ENCODE data around the gene ARSD.

The ARSD gene

DNA sequence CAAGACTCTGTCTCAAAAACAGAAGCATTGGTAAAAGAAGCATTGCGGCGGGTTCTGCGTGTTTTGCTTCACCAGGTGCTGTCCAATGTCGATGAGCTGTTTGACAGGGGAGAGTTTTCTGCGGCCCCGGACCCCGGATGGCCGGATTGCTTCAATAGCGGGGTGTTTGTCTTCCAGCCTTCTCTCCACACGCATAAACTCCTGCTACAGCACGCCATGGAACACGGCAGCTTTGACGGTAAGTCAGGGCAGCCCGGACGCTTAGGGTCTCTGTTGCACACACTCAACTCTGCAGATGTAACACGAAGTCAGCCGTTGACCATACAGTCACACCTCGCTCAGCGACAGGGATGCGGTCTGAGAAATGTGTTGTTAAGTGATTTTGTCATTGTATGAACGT is 74.2 kb downstream of the ARSD start:
- no peak overlapping the region for H3K27ac ChIP-seq (ENCODE audit: low read length)
- H3K4me3 ChIP-seq (ENCODE audit: low read length), result no peak overlapping the region
- no peaks in the 10 kb centered on the region for H3K9me3 ChIP-seq (ENCODE audit: control insufficient read depth, insufficient read depth, low read length)
- no CpG with 5 or more reads among the region's 21 CpGs for WGBS (ENCODE audit: insufficient coverage, insufficient read length)
- H3K4me1 ChIP-seq (ENCODE audit: control insufficient read depth, insufficient read depth, low read length), result no peaks in the 10 kb centered on the region
- peaks cover 4% of the 10 kb centered on the region; the same call in 1 of the 2 replicates for H3K36me3 ChIP-seq (ENCODE audit: control insufficient read depth, insufficient read depth, low read length)
- DNase-seq (ENCODE audit: low read depth, low spot score), result no peak
- no peaks in the 10 kb centered on the region for H3K27me3 ChIP-seq (ENCODE audit: control insufficient read depth, insufficient read depth, low read length)
